Activated CD8-positive, alpha-beta memory T cell treated with anti-CD3 and anti-CD28 coated beads for 36 hours (primary cell): ENCODE measurements around the gene MDN1. TPM values are rescaled to one million over a fixed set of nuclear protein-coding genes. Genes with fewer than 3 reads are reported as not detected.
"Not testable (repeated sequence)": the region's sequence is repeated elsewhere in the genome, so short reads cannot be mapped to it uniquely, and the experiment has no call there.

Source experiments
- CTCF ChIA-PET: fragments of 350-600 bp; sonication (Branson Sonifier 250); formaldehyde crosslinking; loops from one replicate; lab custom pipeline; 2021; ENCODE audit warnings: antibody characterized with exemption; lab: Charles Lee
- POLR2A ChIA-PET: fragments of 350-600 bp; sonication (Branson Sonifier 250); formaldehyde crosslinking; loops from one replicate; lab custom pipeline; 2021; ENCODE audit warnings: antibody characterized with exemption; lab: Charles Lee
- total RNA-seq, 2 experiments: library from RNA; stranded (reverse); gene quantifications; one replicate each; pipeline ENCODE4 v1.2.3, GENCODE V29; 2021

The MDN1 gene, protein sequence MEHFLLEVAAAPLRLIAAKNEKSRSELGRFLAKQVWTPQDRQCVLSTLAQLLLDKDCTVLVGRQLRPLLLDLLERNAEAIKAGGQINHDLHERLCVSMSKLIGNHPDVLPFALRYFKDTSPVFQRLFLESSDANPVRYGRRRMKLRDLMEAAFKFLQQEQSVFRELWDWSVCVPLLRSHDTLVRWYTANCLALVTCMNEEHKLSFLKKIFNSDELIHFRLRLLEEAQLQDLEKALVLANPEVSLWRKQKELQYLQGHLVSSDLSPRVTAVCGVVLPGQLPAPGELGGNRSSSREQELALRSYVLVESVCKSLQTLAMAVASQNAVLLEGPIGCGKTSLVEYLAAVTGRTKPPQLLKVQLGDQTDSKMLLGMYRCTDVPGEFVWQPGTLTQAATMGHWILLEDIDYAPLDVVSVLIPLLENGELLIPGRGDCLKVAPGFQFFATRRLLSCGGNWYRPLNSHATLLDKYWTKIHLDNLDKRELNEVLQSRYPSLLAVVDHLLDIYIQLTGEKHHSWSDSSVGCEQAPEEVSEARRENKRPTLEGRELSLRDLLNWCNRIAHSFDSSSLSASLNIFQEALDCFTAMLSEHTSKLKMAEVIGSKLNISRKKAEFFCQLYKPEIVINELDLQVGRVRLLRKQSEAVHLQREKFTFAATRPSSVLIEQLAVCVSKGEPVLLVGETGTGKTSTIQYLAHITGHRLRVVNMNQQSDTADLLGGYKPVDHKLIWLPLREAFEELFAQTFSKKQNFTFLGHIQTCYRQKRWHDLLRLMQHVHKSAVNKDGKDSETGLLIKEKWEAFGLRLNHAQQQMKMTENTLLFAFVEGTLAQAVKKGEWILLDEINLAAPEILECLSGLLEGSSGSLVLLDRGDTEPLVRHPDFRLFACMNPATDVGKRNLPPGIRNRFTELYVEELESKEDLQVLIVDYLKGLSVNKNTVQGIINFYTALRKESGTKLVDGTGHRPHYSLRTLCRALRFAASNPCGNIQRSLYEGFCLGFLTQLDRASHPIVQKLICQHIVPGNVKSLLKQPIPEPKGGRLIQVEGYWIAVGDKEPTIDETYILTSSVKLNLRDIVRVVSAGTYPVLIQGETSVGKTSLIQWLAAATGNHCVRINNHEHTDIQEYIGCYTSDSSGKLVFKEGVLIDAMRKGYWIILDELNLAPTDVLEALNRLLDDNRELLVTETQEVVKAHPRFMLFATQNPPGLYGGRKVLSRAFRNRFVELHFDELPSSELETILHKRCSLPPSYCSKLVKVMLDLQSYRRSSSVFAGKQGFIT (N-terminal part only)
- total RNA-seq: 10 to 100 TPM; 66.7 to 69.8 TPM

DNA sequence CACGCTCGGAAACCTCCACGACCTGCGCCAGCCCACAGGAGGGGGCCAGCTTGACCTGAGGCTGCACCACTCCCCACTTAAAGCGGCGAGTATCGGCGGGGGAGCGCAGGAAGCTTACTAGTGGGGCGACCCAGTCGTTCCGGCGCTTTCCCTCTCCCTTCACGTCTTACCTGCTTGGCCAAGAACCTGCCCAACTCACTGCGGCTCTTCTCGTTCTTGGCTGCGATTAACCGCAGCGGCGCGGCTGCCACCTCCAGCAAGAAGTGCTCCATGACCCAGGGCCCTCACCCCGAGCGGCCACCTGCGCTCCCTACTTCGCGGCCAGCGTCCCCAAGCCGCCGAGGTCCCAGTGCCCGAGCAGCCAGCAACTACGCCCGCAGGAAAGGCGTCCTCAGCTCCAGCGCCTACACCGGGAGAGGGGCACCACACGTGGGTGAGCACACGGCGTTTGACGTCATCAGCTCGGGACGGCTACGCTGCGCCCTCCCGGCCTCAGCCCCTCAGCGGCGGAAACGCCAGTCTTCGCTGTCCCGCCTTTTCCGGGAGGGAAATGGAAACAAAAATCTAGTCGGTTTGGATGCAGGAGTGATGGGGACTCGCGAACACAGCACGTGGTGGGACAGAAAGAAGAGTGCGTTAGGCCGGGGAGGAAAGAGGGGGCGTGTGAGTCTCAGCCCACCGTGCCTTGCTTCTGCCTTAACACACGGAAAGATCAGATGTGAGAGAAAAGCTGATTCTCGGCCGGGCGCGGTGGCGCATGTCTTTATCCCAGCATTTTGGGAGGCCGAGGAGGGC is at the start of gene MDN1:
TSS of gene MDN1 (minus strand) at position 459 of the 795 bp plus-strand sequence. CDS start at position 272, 187 bp downstream.
- CTCF ChIA-PET: interaction anchor here (0.9 to 1.8 kb wide), 3 partner anchors 10 to 659 kb away, joined by 3 to 15 read pairs (median 3); partner anchors contain the start of gene CASP8AP2
- POLR2A ChIA-PET: interaction anchor here (0.6 to 2.3 kb wide), 4 partner anchors 9 to 567 kb away, joined by 3 to 34 read pairs (median 6); partner anchors contain the start of genes CASP8AP2 and LYRM2

DNA sequence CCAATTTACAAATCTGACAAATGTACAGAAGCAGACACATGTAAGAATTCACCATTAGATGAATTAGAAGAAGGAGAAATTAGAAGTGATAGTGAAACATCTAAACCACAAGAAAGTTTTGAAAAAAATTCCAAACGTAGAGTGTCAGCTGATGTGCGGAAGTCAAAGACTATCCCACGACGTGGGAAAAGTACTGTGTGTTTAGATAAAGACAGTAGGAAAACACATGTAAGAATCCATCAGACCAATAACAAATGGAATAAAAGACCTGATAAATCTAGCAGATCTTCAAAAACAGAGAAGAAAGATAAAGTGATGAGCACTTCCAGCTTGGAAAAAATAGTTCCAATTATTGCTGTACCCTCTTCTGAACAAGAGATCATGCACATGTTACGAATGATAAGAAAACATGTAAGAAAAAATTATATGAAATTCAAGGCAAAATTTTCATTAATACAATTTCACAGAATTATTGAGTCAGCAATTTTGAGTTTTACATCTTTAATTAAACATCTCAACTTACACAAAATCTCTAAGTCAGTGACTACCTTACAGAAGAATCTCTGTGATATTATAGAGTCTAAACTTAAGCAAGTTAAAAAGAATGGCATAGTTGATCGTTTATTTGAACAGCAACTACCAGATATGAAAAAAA is 46.6 kb upstream of the MDN1 start:
- POLR2A ChIA-PET: no interaction called here
- CTCF ChIA-PET: no interaction called here

DNA sequence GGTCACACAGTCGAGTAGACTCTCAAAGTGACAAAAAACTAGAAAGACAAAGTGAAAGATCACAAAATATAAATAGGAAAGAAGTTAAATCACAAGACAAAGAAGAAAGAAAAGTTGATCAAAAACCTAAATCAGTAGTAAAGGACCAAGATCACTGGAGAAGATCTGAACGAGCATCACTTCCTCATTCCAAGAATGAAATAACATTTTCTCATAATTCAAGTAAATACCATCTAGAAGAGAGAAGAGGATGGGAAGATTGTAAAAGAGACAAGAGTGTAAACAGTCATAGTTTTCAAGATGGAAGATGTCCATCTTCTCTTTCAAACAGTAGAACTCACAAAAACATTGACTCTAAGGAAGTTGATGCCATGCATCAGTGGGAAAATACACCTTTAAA is 43.1 kb upstream of the MDN1 start:
- CTCF ChIA-PET: no interaction called here
- POLR2A ChIA-PET: no interaction called here

DNA sequence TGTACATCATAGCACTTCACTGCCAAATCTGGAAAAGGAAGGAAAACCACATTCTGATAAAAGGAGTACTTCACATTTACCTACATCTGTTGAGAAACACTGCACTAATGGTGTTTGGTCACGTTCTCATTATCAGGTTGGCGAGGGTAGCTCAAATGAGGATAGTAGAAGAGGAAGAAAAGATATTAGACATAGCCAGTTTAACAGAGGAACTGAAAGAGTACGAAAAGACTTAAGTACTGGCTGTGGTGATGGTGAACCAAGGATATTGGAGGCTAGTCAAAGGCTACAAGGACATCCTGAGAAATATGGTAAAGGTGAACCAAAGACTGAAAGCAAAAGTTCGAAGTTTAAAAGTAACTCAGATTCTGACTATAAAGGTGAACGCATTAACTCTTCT is 42.7 kb upstream of the MDN1 start:
- ChIA-PET CTCF (no interaction called here), POLR2A (no interaction called here)

DNA sequence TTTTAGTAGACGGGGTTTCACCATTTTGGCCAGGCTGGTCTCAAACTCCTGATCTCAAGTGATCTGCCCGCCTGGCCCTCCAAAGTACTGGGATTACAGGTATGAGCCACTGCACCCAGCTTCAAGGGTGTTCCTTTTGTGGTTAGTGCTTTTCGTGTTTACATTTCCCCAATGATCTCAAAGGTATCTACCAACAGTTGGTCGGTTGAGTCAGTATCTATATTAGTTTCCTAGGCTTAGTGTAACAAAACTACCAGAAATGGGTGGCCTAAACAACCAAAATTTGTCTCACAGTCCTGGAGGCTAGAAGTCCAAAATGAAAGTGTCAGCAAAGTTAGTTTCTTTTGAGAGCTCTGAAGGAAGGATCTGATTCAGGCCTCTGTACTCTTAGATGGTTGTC is 40.1 kb upstream of the MDN1 start:
- POLR2A ChIA-PET: interaction anchor here (0.7 kb wide), 1 partner anchor 112 kb away, joined by 3 read pairs; no protein-coding TSS in a partner anchor

DNA sequence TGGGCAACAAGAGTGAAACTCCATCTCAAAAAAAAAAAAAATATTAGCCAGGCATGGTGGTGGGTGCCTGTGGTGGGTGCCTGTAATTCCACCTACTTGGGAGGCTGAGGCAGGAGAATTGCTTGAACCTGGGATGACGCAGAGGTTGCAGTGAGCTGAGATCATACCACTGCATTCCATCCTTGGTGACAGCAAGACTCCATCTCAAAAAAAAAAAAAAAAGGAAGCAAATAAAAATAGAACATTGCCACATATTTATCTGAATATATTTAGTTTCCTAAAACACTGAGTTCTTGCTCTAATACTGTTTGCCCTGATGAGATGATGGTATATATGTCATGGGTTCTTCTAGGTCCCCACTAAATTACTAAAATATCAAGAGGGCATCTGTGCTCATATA is 38.4 kb upstream of the MDN1 start:
- POLR2A ChIA-PET: no interaction called here

More for the DNA sequence above, 40.1 kb upstream of the MDN1 start:
- CTCF ChIA-PET: no interaction called here

DNA sequence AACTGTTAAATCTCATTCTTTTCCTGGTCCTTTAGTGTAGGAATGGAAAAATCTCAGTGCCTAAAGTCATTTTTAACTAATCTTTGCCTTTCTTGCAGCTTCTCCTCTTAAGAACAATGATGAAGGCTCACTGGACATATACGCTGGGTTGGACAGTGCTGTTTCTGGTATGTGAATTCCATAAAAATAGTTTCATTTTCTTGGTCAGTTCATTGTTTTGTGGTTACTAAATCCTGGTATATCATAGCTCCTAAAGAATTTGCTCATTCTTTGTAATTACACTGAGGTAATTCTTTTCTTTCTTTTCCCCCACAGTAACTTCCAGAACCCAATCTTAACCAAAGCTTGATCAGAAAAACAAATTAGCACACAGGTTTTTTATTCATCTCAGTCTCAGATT is 33.5 kb upstream of the MDN1 start:
- CTCF ChIA-PET: interaction anchor here (0.7 kb wide), 1 partner anchor 368 kb away, joined by 3 read pairs; no protein-coding TSS in a partner anchor
- POLR2A ChIA-PET: no interaction called here

More for the DNA sequence above, 38.4 kb upstream of the MDN1 start:
- CTCF ChIA-PET: no interaction called here

DNA sequence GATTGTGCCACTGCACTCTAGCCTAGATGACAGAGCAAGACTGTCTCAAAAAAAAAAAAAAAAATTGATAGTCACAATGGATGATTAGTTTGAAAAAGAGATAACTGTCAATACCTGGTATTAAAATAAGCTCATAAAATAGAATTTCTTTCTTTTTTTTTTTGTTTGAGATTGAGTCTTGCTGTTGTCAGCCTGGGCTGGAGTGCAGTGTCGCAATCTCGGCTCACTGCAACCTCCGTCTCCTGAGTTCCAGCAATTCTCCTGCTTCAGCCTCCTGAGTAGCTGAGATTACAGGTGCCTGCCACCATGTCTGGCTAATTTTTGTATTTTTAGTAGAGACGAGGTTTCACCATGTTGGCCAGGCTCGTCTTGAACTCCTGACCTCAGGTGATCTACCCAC is 27.9 kb upstream of the MDN1 start:
- POLR2A ChIA-PET, CTCF ChIA-PET: not testable (repeated sequence)

DNA sequence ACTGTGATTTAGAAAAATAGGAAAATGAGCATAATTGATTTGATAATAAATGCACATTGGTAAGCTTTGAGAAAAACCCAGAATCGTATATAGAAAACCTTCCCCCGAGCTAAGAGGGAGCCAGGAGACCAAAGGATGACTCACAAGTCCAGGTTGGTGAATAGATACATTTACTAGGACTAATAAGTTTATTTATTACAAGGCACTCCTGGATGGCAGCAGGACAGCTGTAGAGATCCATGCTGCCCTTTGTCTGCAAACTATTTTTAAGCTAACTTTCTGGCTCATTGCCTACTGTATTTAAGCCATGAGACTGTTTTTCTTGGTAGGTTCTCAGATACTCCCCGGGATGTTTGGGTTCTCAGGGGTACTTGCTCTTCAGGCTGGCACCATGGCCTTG is 23.5 kb upstream of the MDN1 start:
- CTCF ChIA-PET: no interaction called here
- POLR2A ChIA-PET: no interaction called here

DNA sequence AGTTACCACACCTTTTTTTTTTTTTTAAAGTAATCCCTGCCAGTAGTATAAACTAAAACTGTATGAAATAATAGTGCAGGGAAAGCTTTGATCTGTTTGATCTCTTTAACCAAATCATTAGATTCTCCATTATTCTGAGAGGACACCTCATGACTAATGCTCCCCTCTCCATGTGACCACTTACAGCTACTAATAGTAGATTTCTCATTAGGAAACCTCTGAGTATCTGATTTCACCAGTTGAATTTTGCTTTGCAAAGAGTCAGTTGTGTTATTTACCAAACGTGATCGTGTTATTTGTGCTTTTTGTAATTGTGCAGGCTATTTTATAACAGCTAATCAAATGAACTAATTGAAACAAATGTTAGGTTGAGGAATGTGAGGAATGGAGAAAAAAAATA is 22.6 kb upstream of the MDN1 start:
- POLR2A ChIA-PET: no interaction called here
- CTCF ChIA-PET: no interaction called here

DNA sequence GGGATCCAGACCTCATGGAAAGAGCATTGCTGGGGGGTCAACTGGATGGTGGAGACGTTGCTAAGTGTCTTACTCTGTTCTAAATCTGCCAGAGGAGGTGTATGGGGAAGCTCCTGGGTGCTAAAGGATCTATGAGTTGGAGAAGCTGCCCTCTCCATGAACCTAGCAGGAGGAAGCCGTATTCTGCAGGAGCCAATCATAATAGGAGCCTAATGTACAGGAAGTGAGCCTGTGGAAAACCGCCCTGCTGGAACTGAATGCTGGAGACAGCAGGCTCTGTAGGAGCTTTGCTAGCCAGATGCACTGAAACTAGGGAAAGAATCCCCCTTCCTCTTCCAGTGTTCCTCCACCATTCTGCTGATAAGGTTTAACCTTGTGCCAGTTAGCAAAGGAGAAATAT is 20.9 kb upstream of the MDN1 start:
- ChIA-PET POLR2A (interaction anchor here (0.5 kb wide), 1 partner anchor 108 kb away, joined by 7 read pairs; no protein-coding TSS in a partner anchor), CTCF (interaction anchor here (0.7 to 0.8 kb wide), 2 partner anchors 52 to 149 kb away, joined by 3 to 4 read pairs; no protein-coding TSS in a partner anchor)

DNA sequence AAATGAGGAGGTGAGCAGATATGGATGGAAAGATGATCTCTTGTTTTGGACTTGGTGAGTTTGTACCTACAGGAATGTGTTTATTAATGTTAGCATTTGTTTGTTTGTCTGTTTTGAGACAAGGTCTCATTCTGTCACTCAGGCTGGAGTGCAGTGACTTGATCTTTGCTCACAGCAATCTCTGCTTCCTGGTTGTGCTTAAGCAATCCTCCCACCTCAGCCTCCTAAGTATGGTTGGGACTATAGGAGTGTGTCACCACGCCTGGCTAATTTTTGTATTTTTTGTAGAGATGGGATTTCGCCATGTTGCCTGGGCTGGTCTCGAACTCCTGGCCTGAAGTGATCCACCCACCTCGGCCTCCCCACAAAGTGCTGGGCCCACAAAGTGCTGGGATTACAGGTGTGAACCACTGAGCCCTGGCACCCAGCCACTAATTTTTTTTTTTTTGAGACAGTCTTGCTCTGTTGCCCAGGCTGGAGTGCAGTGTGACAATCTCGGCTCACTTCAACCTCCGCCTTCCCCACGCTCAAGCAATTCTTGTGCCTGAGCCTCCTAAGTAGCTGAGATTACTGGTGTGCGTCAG is 17.1 kb upstream of the MDN1 start:
- CTCF ChIA-PET: interaction anchor here (0.9 to 1.0 kb wide), 2 partner anchors 18 to 784 kb away, joined by 3 read pairs; partner anchors contain the start of gene MDN1
- POLR2A ChIA-PET: no interaction called here

DNA sequence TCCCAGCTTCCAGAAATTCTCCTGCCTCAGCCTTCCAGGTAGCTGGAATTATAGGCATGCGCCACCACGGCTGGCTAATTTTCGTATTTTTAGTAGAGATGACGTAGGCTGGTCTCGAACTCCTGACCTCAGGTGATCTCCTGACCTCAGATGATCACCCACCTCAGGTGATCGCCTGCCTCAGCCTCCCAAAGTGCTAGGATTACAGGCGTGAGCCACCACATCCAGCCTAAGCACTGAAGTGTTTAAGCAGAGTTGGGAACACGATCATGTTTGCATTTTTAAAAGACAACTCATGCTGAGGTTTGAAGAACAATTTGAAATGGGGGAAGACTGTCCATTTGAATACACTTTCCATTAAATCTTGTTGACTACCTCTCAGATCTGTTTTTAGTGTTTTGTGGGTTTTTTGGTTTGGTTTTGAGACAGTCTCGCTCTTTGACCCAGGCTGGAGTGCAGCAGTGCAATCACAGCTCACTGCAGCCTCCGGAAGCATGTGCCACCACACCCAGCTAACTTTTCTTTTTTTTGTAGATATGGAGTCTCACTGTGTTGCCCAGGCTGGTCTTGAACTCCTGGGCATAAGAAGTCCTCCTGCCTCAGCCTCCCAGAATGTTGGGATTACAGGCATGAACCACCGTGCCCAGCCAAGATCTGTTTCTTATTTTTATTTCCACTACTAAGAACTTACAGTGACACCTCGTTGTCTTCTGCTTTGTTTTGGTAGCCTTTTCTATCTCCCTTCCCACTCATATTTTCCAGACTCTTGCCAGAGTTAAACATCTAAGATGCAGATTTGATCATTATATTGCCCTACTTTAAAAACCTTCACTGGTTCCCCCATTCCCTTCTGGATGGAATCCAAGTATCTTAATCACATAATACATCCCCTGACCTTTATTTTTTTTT is 15.5 kb upstream of the MDN1 start:
- ChIA-PET CTCF (interaction anchor here (0.6 kb wide), 1 partner anchor 79 kb away, joined by 3 read pairs; no protein-coding TSS in a partner anchor), POLR2A (interaction anchor here (0.6 kb wide), 1 partner anchor 35 kb away, joined by 3 read pairs; no protein-coding TSS in a partner anchor)

DNA sequence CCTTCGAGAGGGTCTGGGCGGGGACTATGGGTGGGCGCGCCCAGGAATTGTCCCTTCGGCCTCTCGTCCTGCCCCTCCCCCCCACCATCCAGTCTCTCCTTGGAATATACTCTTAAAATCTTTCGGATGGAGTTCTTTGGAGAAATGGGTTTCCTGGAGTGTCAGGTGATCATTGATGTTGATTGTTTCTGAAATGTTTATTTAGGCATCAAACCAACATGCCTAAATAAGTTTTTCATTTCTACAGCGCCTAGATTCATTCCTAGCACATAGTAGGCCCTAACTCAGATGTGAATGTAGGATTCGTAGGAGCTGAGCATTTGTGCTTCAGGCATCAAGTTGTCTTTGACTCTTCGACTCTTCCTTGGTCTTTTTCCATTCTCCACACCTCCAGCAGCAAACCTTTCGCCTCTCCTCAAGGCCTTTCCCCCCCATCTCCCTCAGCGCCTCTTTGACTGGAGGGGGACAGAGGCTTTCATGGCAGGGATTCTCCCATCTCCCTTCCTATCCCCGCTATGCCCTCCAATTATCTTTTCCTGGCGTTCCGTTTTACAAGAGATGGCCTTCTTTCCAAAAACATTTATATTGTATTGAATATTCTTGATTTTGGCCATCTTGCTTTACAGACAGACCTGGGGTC is 10.7 kb upstream of the MDN1 start:
- CTCF ChIA-PET: interaction anchor here (1.5 kb wide), 1 partner anchor 10 kb away, joined by 15 read pairs; the partner anchor contains the start of gene MDN1
- POLR2A ChIA-PET: interaction anchor here (0.6 to 2.9 kb wide), 2 partner anchors 10 to 16 kb away, joined by 4 to 34 read pairs; partner anchors contain the start of gene MDN1

DNA sequence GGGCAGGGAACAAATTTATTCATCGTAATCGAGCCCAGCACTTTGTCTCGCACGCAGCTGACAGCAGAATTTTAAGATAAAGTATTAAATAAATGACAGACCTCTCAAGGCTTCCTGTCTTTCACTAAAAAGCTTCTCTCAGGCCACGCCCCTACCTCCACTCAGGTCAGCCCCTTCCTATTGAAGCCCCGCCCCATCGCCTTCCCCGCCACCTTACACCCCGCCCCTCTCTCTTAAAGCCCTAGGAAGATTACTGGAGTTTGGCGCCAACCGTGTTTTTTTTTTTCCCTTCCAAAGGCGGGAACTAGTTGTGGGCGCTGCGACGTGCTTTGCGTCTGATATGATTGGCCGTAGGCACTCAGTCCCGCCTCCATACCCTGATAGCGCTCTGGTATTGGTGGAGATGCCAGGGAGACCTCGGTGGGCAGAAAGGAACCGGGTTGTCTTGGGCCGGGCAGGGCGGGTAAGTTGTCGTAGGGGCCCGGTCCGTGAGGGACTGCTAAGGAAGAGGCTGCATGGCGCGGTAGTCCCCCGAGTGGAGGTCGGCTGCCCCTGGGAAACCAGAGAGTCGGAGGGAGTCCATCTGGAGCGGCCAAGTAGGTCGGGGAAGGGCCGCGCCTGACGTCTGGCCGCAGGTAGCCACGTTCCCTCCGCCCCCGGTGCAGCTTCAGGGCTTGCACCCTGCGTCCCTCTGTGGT is 10.0 kb upstream of the MDN1 start, which contains the start of gene CASP8AP2:
TSS of gene CASP8AP2 (plus strand) at position 409 of the 698 bp plus-strand sequence.
- ChIA-PET POLR2A (interaction anchor here (0.5 to 2.9 kb wide), 6 partner anchors 10 to 192 kb away, joined by 3 to 34 read pairs (median 4); partner anchors contain the start of genes LYRM2 and MDN1), CTCF (interaction anchor here (0.7 to 1.5 kb wide), 2 partner anchors 10 to 289 kb away, joined by 3 to 15 read pairs; partner anchors contain the start of gene MDN1)
